Measurements from ENCODE around the gene ZNF12.

DNA sequence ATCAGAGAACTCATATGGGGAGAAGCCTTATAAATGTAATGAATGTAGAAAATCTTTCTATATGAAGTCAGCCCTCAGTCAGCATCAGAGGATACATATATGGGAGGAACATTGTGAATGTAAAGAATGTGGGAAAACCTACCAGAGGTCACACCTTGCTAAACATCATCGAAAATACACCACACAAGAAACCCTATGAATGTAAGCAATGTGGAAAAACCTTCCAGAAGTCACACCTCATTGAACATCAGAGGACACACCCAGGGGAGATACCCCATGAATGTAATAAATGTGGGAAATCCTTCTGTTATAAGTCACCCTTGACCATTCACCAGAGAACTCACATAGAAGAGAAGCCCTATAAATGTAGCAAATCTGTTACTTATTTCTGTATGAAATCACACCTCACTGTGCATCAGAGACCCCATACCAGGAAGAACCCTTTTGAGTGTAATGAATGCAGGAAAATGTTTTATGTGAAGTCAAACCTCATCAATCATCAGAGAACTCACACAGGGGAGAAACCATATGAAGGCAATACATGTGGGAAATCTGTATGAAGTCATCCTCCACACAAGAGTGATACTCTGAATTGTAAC lies 30.8 kb downstream of the ZNF12 start:
- TF ChIP-seq, protein P1, sequence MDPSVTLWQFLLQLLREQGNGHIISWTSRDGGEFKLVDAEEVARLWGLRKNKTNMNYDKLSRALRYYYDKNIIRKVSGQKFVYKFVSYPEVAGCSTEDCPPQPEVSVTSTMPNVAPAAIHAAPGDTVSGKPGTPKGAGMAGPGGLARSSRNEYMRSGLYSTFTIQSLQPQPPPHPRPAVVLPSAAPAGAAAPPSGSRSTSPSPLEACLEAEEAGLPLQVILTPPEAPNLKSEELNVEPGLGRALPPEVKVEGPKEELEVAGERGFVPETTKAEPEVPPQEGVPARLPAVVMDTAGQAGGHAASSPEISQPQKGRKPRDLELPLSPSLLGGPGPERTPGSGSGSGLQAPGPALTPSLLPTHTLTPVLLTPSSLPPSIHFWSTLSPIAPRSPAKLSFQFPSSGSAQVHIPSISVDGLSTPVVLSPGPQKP (IDR thresholded peaks at IDR 0.05; ENCODE audit: low read depth, low read length) = no peak
- TF ChIP-seq POLR2A (IDR thresholded peaks at IDR 0.05; ENCODE audit: low read depth, low read length) = no peak

Data from GM12878 (cell line).